HCT116 (cell line): Measurements from ENCODE around the gene ADAMTSL2. TPM values are rescaled to one million over a fixed set of nuclear protein-coding genes. Genes with fewer than 3 reads are reported as not detected.

Experiments used
- ATAC-seq: fragments of 200-7000 bp; cut with Tn5 transposase; 2 replicates; pipeline ENCODE4 v1.9.1; 2020; ENCODE audit warnings: mild to moderate bottlenecking, moderate library complexity
- BruUV-seq: library from RNA; stranded (reverse); fragments of 400-500 nt; replicated peaks from 2 replicates; lab custom pipeline; 2021; lab: Mats Ljungman, UMichigan
- CTCF ChIA-PET: fragments of 300-600 bp; sonication (Branson Sonifier 250); formaldehyde crosslinking; loops from one replicate; lab custom pipeline; 2021; ENCODE audit warnings: antibody characterized with exemption; lab: Charles Lee
- POLR2A ChIA-PET: fragments of 300-600, 350-600 bp; sonication (Branson Sonifier 250); formaldehyde crosslinking; loops from one replicate; lab custom pipeline; 2021; ENCODE audit warnings: antibody characterized with exemption; lab: Charles Lee
- RAD21 ChIA-PET, 2 experiments: fragments of 300-600 bp; sonication (Branson Sonifier 250); formaldehyde crosslinking; loops; one replicate each; lab custom pipeline; 2023; ENCODE audit warnings: low total read pairs in 2 of 2; ENCODE audit not compliant: uncharacterized antibody in 2 of 2, unreplicated experiment in 2 of 2, low non-redundant PET in 1 of 2; lab: Charles Lee
- DNase-seq: peaks from one replicate; pipeline ENCODE4 v3.0.0-alpha.2; 2010; ENCODE audit warnings: low read depth, low spot score
- H2AFZ ChIP-seq: fragments of 200-600 bp; shearing (Covaris generic), sonication (generic); 2 replicates; pipeline ENCODE4 v1.6.1; 2017; ENCODE audit warnings: low read depth, mixed run types, mixed read lengths, antibody characterized with exemption, low read length; ENCODE audit not compliant: poor library complexity, severe bottlenecking
- H3K27ac ChIP-seq: 2 replicates; pipeline ENCODE4 v1.5.1; 2012; ENCODE audit warnings: low read depth, low read length
- H3K27me3 ChIP-seq: fragments of 200-600 bp; sonication (generic); 2 replicates; pipeline ENCODE4 v1.6.1; 2016; ENCODE audit warnings: mixed run types, low read length, mixed read lengths; ENCODE audit not compliant: insufficient read depth
- H3K36me3 ChIP-seq, 2 experiments: fragments of 200-500 bp in 1 of 2; fragments of 200-600 bp in 1 of 2; sonication (Bioruptor generic) in 1 of 2; sonication (generic) in 1 of 2; 2 replicates each; pipeline versions ENCODE4 v1.5.1 to v1.6.1; 2014 to 2016; ENCODE audit warnings: low read length in 2 of 2, inconsistent platforms in 1 of 2, mixed read lengths in 1 of 2, mixed run types in 1 of 2; ENCODE audit not compliant: insufficient read depth in 2 of 2, control insufficient read depth in 1 of 2
- H3K4me1 ChIP-seq, 2 experiments: fragments of 200-600 bp in 1 of 2; sonication (generic) in 1 of 2; 2 replicates each; pipeline versions ENCODE4 v1.5.1 to v1.6.1; 2012 to 2017; ENCODE audit warnings: low read length in 2 of 2, inconsistent platforms in 1 of 2, mild to moderate bottlenecking in 1 of 2, mixed read lengths in 1 of 2, mixed run types in 1 of 2, moderate library complexity in 1 of 2; ENCODE audit not compliant: insufficient read depth in 2 of 2, control insufficient read depth in 1 of 2
- H3K4me2 ChIP-seq: fragments of 200-600 bp; sonication (generic); 2 replicates; pipeline ENCODE4 v1.6.1; 2017; ENCODE audit warnings: mixed run types, low read length, mixed read lengths
- H3K4me3 ChIP-seq, 2 experiments: fragments of 200-600 bp in 1 of 2; sonication (generic) in 1 of 2; replicated peaks in 1 of 2; 2 replicates each; pipeline ENCODE4 v1.5.1; 2011 to 2016; ENCODE audit warnings: low read length in 2 of 2, control low read depth in 1 of 2, low read depth in 1 of 2, mild to moderate bottlenecking in 1 of 2, mixed read lengths in 1 of 2, mixed run types in 1 of 2
- H3K79me2 ChIP-seq: fragments of 200-600 bp; sonication (generic); 2 replicates; pipeline ENCODE4 v1.6.1; 2017; ENCODE audit warnings: mild to moderate bottlenecking, mixed run types, low read length, moderate library complexity, mixed read lengths; ENCODE audit not compliant: insufficient read depth
- H3K9ac ChIP-seq: fragments of 200-600 bp; sonication (generic); 2 replicates; pipeline ENCODE4 v1.6.1; 2016; ENCODE audit warnings: low read length, mixed read lengths
- H3K9me2 ChIP-seq: fragments of 200-600 bp; sonication (generic), shearing (Covaris generic); 2 replicates; pipeline ENCODE4 v1.6.1; 2017; ENCODE audit warnings: mixed run types, mild to moderate bottlenecking, moderate library complexity; ENCODE audit not compliant: insufficient read depth
- H3K9me3 ChIP-seq, 2 experiments: fragments of 200-500 bp in 1 of 2; fragments of 200-600 bp in 1 of 2; sonication (Bioruptor generic) in 1 of 2; sonication (generic) in 1 of 2; 2 replicates each; pipeline ENCODE4 v1.6.1; 2014 to 2017; ENCODE audit warnings: low read length in 2 of 2, mixed read lengths in 2 of 2, inconsistent platforms in 1 of 2, low read depth in 1 of 2, mild to moderate bottlenecking in 1 of 2, mixed run types in 1 of 2, moderate library complexity in 1 of 2; ENCODE audit not compliant: control insufficient read depth in 1 of 2, insufficient read depth in 1 of 2
- H4K20me1 ChIP-seq: fragments of 200-600 bp; sonication (generic), shearing (Covaris generic); 2 replicates; pipeline ENCODE4 v1.6.1; 2017; ENCODE audit warnings: mixed run types, mild to moderate bottlenecking, moderate library complexity; ENCODE audit not compliant: insufficient read depth
- EZH2 ChIP-seq: fragments of 200-600 bp; sonication (generic); IDR thresholded peaks from 2 replicates; pipeline ENCODE4 v1.6.1; 2017; ENCODE audit warnings: antibody characterized with exemption, mixed run types
- FOSL1 ChIP-seq: IDR thresholded peaks from 2 replicates; pipeline ENCODE4 v1.6.1; 2012; ENCODE audit warnings: low read depth
- MAX ChIP-seq: IDR thresholded peaks from 2 replicates; pipeline ENCODE4 v1.6.1; 2012
- POLR2AphosphoS5 ChIP-seq: IDR thresholded peaks from 2 replicates; pipeline ENCODE4 v1.6.1; 2011; ENCODE audit warnings: mild to moderate bottlenecking, low read depth, low read length, moderate library complexity
- SP1 ChIP-seq: IDR thresholded peaks from 2 replicates; pipeline ENCODE4 v1.6.1; 2012; ENCODE audit warnings: low read depth
- SRF ChIP-seq: IDR thresholded peaks from 2 replicates; pipeline ENCODE4 v1.6.1; 2012; ENCODE audit warnings: low read depth
- ZNF274 ChIP-seq: fragments of 200-500 bp; sonication (Bioruptor generic); IDR thresholded peaks from 2 replicates; pipeline ENCODE4 v1.6.1; 2014; ENCODE audit warnings: mild to moderate bottlenecking, low read depth, low read length, inconsistent platforms
- intact Hi-C: fragments of 100-400 bp; cut with micrococcal nuclease; formaldehyde crosslinking; loops from 2 replicates; pipeline ENCODE4 v1.10.0; 2022
- total RNA-seq: library from RNA; stranded (reverse); gene quantifications from one replicate; pipeline ENCODE4 v1.2.1, GENCODE V29; 2021; ENCODE audit not compliant: unreplicated experiment
- TF ChIP-seq, protein P1 (sequence below): IDR thresholded peaks from 2 replicates; pipeline ENCODE4 v1.6.1; 2012; ENCODE audit warnings: low read depth
- TF ChIP-seq, protein P2 (sequence below): IDR thresholded peaks from 2 replicates; pipeline ENCODE4 v1.6.1; 2012

ADAMTSL2 gene
- total RNA-seq, 1 experiment from 2014 or later: not detected

DNA sequence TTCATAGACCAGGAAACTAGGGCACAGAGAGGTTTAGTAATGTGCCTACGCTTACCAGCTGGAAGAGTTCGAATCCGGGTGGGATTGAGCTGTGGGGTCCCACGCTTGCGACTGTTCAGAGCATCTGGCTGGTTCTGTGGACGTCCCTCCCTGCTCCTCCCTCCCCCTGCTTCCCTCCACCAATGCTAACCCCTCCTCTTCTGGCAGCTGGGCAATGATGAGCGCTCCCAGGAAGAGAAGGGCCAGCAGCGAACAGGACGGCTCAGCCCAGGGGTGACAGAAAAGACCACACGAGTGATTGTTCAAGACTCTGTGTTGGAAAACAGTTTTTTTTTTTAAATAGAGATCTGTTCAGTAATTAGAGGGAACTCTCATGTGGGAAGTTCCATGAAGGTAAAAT, 67.8 kb downstream of the ADAMTSL2 start:
- Histone ChIP-seq H3K9ac (no peak overlapping the region), H3K4me2 (no peak overlapping the region), H3K9me3 (peaks cover under 1 to 4% of the 10 kb centered on the region in 2 experiments; a peak in 2 of 4 replicates), H4K20me1 (no peaks in the 10 kb centered on the region), H3K27me3 (peaks cover 16% of the 10 kb centered on the region), H3K9me2 (no peaks in the 10 kb centered on the region), H3K36me3 (no peaks in the 10 kb centered on the region), H2AFZ (no peak overlapping the region), H3K4me1 (no peaks in the 10 kb centered on the region), H3K27ac (no peak overlapping the region), H3K4me3 (no peak overlapping the region), H3K79me2 (no peaks in the 10 kb centered on the region)
- no peak for TF ChIP-seq SP1
- TF ChIP-seq POLR2AphosphoS5: no peak
- TF ChIP-seq, protein P1, sequence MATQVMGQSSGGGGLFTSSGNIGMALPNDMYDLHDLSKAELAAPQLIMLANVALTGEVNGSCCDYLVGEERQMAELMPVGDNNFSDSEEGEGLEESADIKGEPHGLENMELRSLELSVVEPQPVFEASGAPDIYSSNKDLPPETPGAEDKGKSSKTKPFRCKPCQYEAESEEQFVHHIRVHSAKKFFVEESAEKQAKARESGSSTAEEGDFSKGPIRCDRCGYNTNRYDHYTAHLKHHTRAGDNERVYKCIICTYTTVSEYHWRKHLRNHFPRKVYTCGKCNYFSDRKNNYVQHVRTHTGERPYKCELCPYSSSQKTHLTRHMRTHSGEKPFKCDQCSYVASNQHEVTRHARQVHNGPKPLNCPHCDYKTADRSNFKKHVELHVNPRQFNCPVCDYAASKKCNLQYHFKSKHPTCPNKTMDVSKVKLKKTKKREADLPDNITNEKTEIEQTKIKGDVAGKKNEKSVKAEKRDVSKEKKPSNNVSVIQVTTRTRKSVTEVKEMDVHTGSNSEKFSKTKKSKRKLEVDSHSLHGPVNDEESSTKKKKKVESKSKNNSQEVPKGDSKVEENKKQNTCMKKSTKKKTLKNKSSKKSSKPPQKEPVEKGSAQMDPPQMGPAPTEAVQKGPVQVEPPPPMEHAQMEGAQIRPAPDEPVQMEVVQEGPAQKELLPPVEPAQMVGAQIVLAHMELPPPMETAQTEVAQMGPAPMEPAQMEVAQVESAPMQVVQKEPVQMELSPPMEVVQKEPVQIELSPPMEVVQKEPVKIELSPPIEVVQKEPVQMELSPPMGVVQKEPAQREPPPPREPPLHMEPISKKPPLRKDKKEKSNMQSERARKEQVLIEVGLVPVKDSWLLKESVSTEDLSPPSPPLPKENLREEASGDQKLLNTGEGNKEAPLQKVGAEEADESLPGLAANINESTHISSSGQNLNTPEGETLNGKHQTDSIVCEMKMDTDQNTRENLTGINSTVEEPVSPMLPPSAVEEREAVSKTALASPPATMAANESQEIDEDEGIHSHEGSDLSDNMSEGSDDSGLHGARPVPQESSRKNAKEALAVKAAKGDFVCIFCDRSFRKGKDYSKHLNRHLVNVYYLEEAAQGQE: no peak
- TF ChIP-seq EZH2: no peak
- TF ChIP-seq SRF: no peak
- TF ChIP-seq, protein P2, sequence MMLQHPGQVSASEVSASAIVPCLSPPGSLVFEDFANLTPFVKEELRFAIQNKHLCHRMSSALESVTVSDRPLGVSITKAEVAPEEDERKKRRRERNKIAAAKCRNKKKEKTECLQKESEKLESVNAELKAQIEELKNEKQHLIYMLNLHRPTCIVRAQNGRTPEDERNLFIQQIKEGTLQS: no peak
- no peak for TF ChIP-seq ZNF274
- no peak for TF ChIP-seq MAX
- no peak for TF ChIP-seq FOSL1
- ChIA-PET RAD21 (no interaction called here), POLR2A (no interaction called here), CTCF (no interaction called here)
- DNase-seq: no peak
- intact Hi-C loops: no loop called here
- no peak for ATAC-seq
- BruUV-seq: no TSS peak
